Peyer's patch (tissue), 4 donors: ENCODE data around the gene SNAPC3. TPM values are rescaled to one million over a fixed set of nuclear protein-coding genes. Genes with fewer than 3 reads are reported as not detected.
"Not testable (repeated sequence)": the region's sequence is repeated elsewhere in the genome, so short reads cannot be mapped to it uniquely, and the experiment has no call there.

Experiments used
- DNase-seq, 3 donors: peaks; one replicate each; pipeline ENCODE4 v3.0.0-alpha.2; 2017 to 2019
- H3K27ac ChIP-seq, 4 donors: fragments of 200-600 bp; sonication (generic); one replicate each; pipeline ENCODE4 v1.5.1; 2016 to 2019
- H3K27me3 ChIP-seq, 2 donors: fragments of 200-600 bp; sonication (generic); one replicate each; pipeline ENCODE4 v1.5.1; 2019
- H3K36me3 ChIP-seq, 3 donors: fragments of 200-600 bp; sonication (generic); one replicate each; pipeline ENCODE4 v1.5.1; 2016 to 2019
- H3K4me1 ChIP-seq, 4 donors: fragments of 200-600 bp; sonication (generic); one replicate each; pipeline ENCODE4 v1.5.1; 2016 to 2019
- H3K4me3 ChIP-seq, 4 donors: fragments of 200-600 bp; sonication (generic); 1 replicate in 3 of 4; 2 replicates in 1 of 4; pipeline ENCODE4 v1.5.1; 2016 to 2019; ENCODE audit warnings: mild to moderate bottlenecking in 1 of 4
- H3K9me3 ChIP-seq, 4 donors: fragments of 200-600 bp; sonication (generic); one replicate each; pipeline ENCODE4 v1.5.1; 2016 to 2019; ENCODE audit warnings: mild to moderate bottlenecking in 1 of 4
- POLR2A ChIP-seq, 2 donors: fragments of 450-650 bp; IDR thresholded peaks; one replicate each; pipeline ENCODE4 v1.5.1; 2017; ENCODE audit warnings: antibody characterized with exemption in 2 of 2, mild to moderate bottlenecking in 2 of 2, moderate library complexity in 2 of 2
- total RNA-seq, 4 donors: library from RNA; depleted of rRNA; stranded (reverse); fragments of >200 nt; gene quantifications; one replicate each; pipeline ENCODE4 v1.1.0, GENCODE V29; 2016
- TF ChIP-seq, protein P1 (sequence below), 6 experiments: fragments of 450-650 bp in 4 of 6; fragments of 200-600 bp in 2 of 6; sonication (generic) in 1 of 6; IDR thresholded peaks; one replicate each; pipeline ENCODE4 v1.5.1; 2017 to 2019; ENCODE audit warnings: antibody characterized with exemption in 6 of 6, mild to moderate bottlenecking in 3 of 6, moderate library complexity in 1 of 6

The SNAPC3 gene
- total RNA-seq, 4 donors from 2014 or later: 42.9 to 72.2 (median 61.3) TPM

DNA sequence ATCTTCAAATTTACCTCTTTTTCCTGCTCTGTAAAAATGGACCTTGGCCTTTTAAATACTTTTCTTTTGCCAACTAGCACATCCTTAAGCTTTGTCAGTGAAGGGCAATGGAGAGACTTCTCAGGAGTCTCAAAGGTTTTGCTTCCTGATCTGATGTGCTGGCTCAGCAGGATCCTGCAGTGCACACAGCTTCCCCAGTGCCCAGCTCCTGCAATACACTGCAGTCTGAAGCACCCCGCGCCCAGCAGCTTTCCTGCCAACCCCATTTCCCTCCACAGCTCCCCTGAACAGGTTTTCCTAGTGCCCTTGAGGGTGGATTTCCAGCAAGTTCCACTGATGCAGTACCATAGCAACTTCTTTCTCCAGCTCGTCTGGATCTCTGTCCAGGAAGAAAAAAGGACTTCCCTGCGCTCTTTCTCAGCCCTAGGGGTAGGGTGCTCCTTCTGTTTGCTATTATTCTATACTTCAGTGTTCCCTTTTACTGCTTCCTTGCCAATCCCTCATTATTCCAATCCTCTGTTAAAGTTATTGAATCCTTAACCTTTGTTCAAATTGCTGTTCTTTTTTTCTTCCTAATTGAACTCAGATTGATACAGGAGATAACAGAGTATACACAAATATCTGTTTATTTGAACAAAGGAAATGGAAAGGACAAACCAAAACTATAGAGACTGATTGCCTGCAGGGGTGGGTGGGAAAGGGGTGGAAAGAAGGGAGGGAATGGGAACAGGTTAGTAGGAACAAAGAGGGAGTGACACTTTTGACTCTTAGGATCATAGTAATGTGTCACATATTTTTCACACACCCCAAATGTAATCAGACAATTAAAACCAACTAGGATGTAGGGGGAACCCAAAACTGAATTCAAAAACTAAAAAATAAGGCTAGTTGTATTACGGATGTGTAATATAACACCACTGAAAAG is 8.5 kb downstream of the SNAPC3 start:
- H3K36me3 ChIP-seq: peaks cover 0 to 42% (median 0%) of the 10 kb centered on the region in 3 donors
- TF ChIP-seq, protein P1, sequence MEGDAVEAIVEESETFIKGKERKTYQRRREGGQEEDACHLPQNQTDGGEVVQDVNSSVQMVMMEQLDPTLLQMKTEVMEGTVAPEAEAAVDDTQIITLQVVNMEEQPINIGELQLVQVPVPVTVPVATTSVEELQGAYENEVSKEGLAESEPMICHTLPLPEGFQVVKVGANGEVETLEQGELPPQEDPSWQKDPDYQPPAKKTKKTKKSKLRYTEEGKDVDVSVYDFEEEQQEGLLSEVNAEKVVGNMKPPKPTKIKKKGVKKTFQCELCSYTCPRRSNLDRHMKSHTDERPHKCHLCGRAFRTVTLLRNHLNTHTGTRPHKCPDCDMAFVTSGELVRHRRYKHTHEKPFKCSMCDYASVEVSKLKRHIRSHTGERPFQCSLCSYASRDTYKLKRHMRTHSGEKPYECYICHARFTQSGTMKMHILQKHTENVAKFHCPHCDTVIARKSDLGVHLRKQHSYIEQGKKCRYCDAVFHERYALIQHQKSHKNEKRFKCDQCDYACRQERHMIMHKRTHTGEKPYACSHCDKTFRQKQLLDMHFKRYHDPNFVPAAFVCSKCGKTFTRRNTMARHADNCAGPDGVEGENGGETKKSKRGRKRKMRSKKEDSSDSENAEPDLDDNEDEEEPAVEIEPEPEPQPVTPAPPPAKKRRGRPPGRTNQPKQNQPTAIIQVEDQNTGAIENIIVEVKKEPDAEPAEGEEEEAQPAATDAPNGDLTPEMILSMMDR (IDR thresholded peaks at IDR 0.05): no peak
- no peak for TF ChIP-seq POLR2A (IDR thresholded peaks at IDR 0.05)
- no peaks in the 10 kb centered on the region for H3K9me3 ChIP-seq
- H3K27me3 ChIP-seq: no peaks in the 10 kb centered on the region
- H3K4me1 ChIP-seq: peaks cover 0 to 31% (median 3%) of the 10 kb centered on the region in 4 donors
- peak in 2 of 3 donors; percentile 67 to 69 for DNase-seq
- peak overlapping the region in 1 of 4 donors; percentile 4 for H3K4me3 ChIP-seq
- peak overlapping the region in 2 of 4 donors; percentile 68 to 75 for H3K27ac ChIP-seq

DNA sequence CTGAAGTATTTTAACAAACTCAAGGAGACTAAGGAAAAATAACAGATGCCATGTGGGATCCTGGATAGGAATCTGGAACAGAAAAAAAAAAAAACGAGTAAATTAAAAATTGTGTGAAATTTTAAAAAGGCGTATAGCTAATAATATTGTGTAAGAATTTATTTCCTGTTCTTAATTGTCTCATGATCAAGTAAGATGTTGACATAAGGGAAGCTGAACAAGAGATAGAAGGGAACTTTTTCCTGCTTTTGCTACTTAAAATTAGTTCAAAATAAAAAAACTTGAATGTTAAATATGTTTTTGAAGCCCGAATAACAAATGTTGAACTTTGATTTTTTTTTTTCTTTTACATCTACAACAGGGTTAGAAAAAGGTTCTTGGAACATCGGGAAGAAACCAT is 10.5 kb downstream of the SNAPC3 start:
- H3K9me3 ChIP-seq: no peaks in the 10 kb centered on the region
- peaks cover 0 to 39% (median 0%) of the 10 kb centered on the region in 3 donors for H3K36me3 ChIP-seq
- no peak for DNase-seq
- H3K27me3 ChIP-seq: no peaks in the 10 kb centered on the region
- TF ChIP-seq POLR2A (IDR thresholded peaks at IDR 0.05): no peak
- no peak overlapping the region for H3K4me3 ChIP-seq
- H3K4me1 ChIP-seq: peaks cover 0 to 17% (median 3%) of the 10 kb centered on the region in 4 donors
- H3K27ac ChIP-seq: no peak overlapping the region

DNA sequence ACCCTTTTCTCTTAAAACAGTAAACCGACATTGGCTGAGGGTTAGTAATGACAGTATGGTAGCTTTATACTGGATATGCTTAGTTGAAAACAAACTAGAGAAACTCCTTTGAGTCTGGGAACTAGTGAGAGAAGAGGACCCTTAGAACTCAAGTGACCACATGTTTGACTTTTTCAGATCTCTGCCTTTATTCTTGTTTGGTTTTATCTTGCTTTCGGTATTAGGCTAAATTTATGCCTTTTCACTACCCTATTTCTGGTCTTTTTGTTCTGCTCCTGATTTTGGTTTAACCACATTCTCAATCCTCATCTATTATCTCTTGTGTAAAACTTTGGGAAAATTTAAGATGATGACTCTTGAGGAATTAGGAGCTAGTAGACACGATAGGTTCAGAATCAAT is 11.0 kb downstream of the SNAPC3 start:
- TF ChIP-seq, protein P1 (IDR thresholded peaks at IDR 0.05): no peak
- no peak for TF ChIP-seq POLR2A (IDR thresholded peaks at IDR 0.05)
- DNase-seq: no peak
- H3K4me3 ChIP-seq: no peak overlapping the region
- H3K27me3 ChIP-seq: no peaks in the 10 kb centered on the region
- peaks cover 0 to 17% (median 3%) of the 10 kb centered on the region in 4 donors for H3K4me1 ChIP-seq
- H3K36me3 ChIP-seq: peaks cover 0 to 44% (median 0%) of the 10 kb centered on the region in 3 donors
- no peak overlapping the region for H3K27ac ChIP-seq
- H3K9me3 ChIP-seq: no peaks in the 10 kb centered on the region

DNA sequence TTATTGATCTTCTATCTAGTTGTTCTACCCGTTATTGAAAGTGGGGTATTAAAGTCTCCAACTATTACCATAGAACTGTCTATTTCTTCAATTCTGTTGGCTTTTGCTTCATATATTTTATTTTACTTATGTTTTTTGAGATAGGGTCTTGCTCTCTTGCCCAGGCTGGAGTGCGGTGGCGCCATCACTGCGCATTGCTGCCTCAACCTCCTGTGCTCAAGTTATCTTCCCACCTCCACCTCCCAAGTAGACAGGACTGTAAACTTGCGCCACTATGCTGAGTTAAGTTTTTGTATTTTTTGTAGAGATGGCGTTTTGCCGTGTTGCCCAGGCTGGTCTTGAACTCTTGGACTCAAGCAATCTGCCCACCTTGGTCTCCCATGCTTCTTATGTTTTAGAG is 16.2 kb downstream of the SNAPC3 start:
- no peaks in the 10 kb centered on the region for H3K4me1 ChIP-seq
- TF ChIP-seq POLR2A (IDR thresholded peaks at IDR 0.05): no peak
- TF ChIP-seq, protein P1 (IDR thresholded peaks at IDR 0.05): no peak
- no peak overlapping the region for H3K4me3 ChIP-seq
- H3K27me3 ChIP-seq: no peaks in the 10 kb centered on the region
- H3K27ac ChIP-seq: no peak overlapping the region
- no peak for DNase-seq
- no peaks in the 10 kb centered on the region for H3K9me3 ChIP-seq
- peaks cover 0 to 61% (median 0%) of the 10 kb centered on the region in 3 donors for H3K36me3 ChIP-seq

DNA sequence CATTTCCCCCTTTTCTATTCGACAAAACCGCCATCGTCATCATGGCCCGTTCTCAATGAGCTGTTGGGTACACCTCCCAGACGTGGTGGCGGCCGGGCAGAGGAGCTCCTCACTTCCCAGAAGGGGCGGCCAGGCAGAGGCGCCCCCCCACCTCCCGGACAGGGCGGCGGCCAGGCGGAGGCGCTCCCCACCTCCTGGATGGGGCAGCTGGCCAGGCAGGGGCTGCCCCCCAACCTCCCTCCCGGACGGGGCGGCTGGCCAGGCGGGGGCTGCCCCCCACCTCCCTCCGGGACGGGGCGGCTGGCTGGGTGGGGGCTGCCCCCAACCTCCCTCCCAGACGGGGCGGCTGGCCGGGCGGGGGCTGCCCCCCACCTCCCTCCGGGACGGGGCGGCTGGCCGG is 19.2 kb downstream of the SNAPC3 start:
- DNase-seq, H3K9me3 ChIP-seq, H3K4me3 ChIP-seq, H3K27me3 ChIP-seq, H3K4me1 ChIP-seq, H3K27ac ChIP-seq: not testable (repeated sequence)
- peaks cover 0 to 64% (median 0%) of the 10 kb centered on the region in 3 donors for H3K36me3 ChIP-seq

DNA sequence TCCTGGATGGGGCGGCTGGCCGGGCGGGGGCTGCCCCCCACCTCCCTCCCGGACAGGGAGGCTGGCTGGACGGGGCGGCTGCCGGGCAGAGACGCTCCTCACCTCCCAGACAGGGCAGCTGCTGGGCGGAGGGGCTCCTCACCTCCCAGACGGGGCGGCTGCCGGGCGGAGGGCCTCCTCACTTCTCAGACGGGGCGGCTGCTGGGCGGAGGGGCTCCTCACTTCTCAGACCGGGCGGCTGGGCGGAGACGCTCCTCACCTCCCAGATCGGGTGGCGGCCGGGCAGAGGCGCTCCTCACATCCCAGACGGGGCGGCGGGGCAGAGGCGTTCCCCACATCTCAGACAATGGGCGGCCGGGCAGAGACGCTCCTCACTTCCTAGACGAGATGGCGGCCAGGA is 19.6 kb downstream of the SNAPC3 start:
- H3K9me3 ChIP-seq, H3K4me3 ChIP-seq, H3K27me3 ChIP-seq, DNase-seq, H3K4me1 ChIP-seq, H3K27ac ChIP-seq: not testable (repeated sequence)
- peaks cover 0 to 64% (median 0%) of the 10 kb centered on the region in 3 donors for H3K36me3 ChIP-seq

DNA sequence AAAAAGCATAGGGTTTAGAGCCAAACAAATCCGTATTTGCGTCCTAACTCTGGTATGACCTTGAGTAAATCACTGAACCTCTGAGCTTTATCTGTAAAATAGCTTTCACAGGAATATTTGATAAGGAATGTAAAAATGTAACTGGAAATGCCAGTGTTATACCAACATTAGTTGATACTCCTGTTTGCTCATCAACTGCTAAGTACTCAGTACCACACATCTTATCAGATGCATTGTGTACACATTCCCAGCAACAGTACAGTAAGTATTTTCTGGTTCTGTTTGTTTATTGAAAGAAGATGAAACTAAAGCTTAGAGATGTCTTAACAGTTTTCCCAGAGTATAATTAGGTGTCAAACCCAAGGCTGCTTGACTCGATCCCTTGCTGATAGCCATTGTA is 21.5 kb downstream of the SNAPC3 start:
- H3K9me3 ChIP-seq: no peaks in the 10 kb centered on the region
- no peak overlapping the region for H3K27ac ChIP-seq
- TF ChIP-seq POLR2A (IDR thresholded peaks at IDR 0.05): no peak
- TF ChIP-seq, protein P1 (IDR thresholded peaks at IDR 0.05): no peak
- H3K4me1 ChIP-seq: no peaks in the 10 kb centered on the region
- no peak for DNase-seq
- no peak overlapping the region for H3K4me3 ChIP-seq
- no peaks in the 10 kb centered on the region for H3K27me3 ChIP-seq
- H3K36me3 ChIP-seq: peaks cover 0 to 69% (median 0%) of the 10 kb centered on the region in 3 donors
